ENCODE measurements around the gene ZBTB34. TPM values are rescaled to one million over a fixed set of nuclear protein-coding genes. Genes with fewer than 3 reads are reported as not detected.

The ZBTB34 gene
- total and polyA plus RNA-seq, 2 of the 4 experiments (the other 2 are of a cell fraction): 2.7 to 3.1 TPM

GRCh38 chr9:126838055-126838811 lies 22.2 kb upstream of the ZBTB34 start:
- Histone ChIP-seq H3K27ac (ENCODE audit: insufficient read depth, low read length) (no peak overlapping the region), H3K36me3 (ENCODE audit: control insufficient read depth, insufficient read depth, low read length) (peaks cover 23% of the 10 kb centered on the region), H3K4ac (ENCODE audit: low read depth, low read length) (no peak overlapping the region), H3K27me3 (ENCODE audit: control insufficient read depth, insufficient read depth, low read length) (no peaks in the 10 kb centered on the region), H3K9me3 (ENCODE audit: control insufficient read depth, insufficient read depth, low read length) (no peaks in the 10 kb centered on the region), H3K9ac (ENCODE audit: low read depth, low read length) (no peak overlapping the region), H4K20me1 (ENCODE audit: insufficient read depth, low read length) (peaks cover 20% of the 10 kb centered on the region), H4K5ac (ENCODE audit: low read depth, low read length) (no peak overlapping the region), H3K18ac (ENCODE audit: low read depth, low read length) (no peak overlapping the region), H3K23ac (ENCODE audit: low read depth, low read length) (no peak overlapping the region), H2BK15ac (ENCODE audit: low read depth, low read length) (no peak overlapping the region), H3K4me1 (ENCODE audit: control insufficient read depth, insufficient read depth, low read length) (no peaks in the 10 kb centered on the region), H2BK120ac (ENCODE audit: low read depth, low read length) (no peak overlapping the region), H3K79me1 (ENCODE audit: low read depth in 1 of 2, low read length in 2 of 2) (peaks cover 21 to 47% of the 10 kb centered on the region in 2 experiments), H2BK20ac (ENCODE audit: low read depth, low read length) (no peak overlapping the region), H2AK9ac (replicated peaks; ENCODE audit: low read depth, low read length, poor library complexity) (no peak overlapping the region), H3K56ac (ENCODE audit: extremely low read depth, insufficient read depth, low read length) (no peak overlapping the region), H2AFZ (replicated peaks; ENCODE audit: low read length, poor library complexity) (no peak overlapping the region), H4K91ac (ENCODE audit: insufficient read depth, low read depth, low read length) (no peak overlapping the region), H3K4me3 (ENCODE audit: insufficient read depth, low read depth, low read length) (no peak overlapping the region), H3K14ac (replicated peaks; ENCODE audit: low read depth, low read length) (no peak overlapping the region), H2BK5ac (ENCODE audit: low read depth, low read length, poor library complexity, severe bottlenecking) (no peak overlapping the region), H2AK5ac (ENCODE audit: low read depth, low read length) (no peak overlapping the region), H4K8ac (ENCODE audit: low read depth in 2 of 2, low read length in 2 of 2) (no peak overlapping the region), H3K4me2 (ENCODE audit: low read depth, low read length) (no peak overlapping the region), H3K9me1 (ENCODE audit: insufficient read depth, low read length) (peaks cover 3% of the 10 kb centered on the region; the same call in 1 of the 2 replicates)
- WGBS, 2 experiments (ENCODE audit: extremely low coverage in 2 of 2, insufficient read length in 1 of 2): 93% methylated on average over 3 of the region's 7 CpGs; no CpG with 5 or more reads in 1 of the 2 experiments
- TF ChIP-seq USF2 (IDR thresholded peaks at IDR 0.05; ENCODE audit: low read depth, low read length): no peak
- TF ChIP-seq BHLHE40 (IDR thresholded peaks at IDR 0.05; ENCODE audit: low read depth, low read length): no peak
- no peak for TF ChIP-seq SMC3 (IDR thresholded peaks at IDR 0.05; ENCODE audit: low read depth, low read length)
- ATAC-seq (ENCODE audit: low read depth) (no peak), DNase-seq (no peak)
- no TSS peak for BruUV-seq (replicated peaks)
- POLR2A ChIA-PET (ENCODE audit: unreplicated experiment): no interaction called here
- in situ Hi-C loops (cut with MboI; ENCODE audit: low sequenced_read_pairs) (no loop called here), dilution Hi-C loops (cut with HindIII; ENCODE audit: low sequenced_read_pairs, unreplicated experiment) (no loop called here), intact Hi-C loops (cut with micrococcal nuclease) (no loop called here)
- CTCF ChIA-PET: no interaction called here
